GM21576 (cell line): ENCODE data around the gene TBRG4.
"Not testable (repeated sequence)": the region's sequence is repeated elsewhere in the genome, so short reads cannot be mapped to it uniquely, and the experiment has no call there.

Source experiments
- ATAC-seq: cut with Tn5 transposase; IDR thresholded peaks from one replicate; pipeline ENCODE4 v1.9.1; 2021; ENCODE audit warnings: mild to moderate bottlenecking, moderate library complexity; ENCODE audit not compliant: unreplicated experiment

TBRG4 gene

DNA sequence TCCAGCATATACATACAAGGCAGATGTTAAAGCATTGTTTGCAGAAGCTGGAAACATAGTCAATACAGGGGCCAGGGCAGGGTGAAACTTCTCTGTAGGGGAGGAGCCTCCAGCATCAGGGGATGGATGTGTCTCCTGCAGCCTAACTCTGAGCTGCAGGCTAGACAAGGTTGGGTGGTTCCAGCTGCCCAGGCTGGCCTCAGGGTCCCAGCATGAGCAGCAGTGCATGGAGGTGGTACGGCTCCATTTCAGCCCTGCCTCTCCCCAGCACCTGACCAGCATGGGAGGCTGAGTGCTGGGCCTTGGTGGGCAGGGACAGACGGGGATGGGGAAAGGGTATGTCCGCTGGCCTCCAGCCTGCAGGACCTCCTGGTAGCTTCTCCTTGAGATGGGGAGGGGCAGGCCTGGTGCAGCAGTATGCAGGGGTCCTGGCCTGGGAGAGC is 7.4 kb upstream of the TBRG4 start:
- ATAC-seq: no peak

DNA sequence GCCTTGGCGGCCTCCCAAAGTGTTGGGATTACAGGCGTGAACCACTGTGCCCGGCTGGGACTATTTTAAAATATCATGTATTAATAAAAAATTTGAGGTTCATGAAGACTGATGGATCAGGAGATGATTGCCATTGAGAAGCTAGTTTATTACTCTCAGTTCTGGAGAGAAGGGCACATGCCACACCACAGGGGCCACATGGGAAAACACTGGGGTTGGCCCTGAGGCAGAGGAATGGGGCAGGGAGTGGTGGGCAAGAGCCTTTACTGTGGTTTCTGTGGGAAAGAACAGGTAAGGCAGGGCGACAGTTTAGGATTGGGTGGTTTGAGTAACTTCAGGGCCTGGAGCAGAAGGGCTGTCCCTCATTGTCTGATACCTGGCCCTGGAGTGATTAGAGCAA is 6.8 kb upstream of the TBRG4 start:
- ATAC-seq: no peak

DNA sequence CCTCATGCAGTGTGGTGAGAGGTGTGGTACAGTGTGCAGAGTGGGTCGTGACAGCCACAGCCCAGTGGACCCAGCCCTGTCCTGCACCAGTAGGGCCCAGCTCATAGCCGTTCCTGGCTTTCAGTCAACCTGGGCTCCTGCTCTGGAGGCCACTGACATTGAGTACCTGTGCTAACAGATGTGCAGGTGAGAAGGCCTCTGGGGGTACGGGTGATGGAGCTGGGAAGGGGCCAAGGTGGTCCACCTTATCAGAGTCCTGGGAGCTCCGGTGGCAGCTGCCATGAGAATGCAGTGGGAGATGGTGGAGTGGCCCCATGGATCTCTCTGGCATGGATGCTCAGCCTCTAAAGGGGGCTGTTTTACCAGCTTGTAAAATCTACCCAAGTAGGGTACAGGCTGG is 6.1 kb upstream of the TBRG4 start:
- ATAC-seq: no peak

DNA sequence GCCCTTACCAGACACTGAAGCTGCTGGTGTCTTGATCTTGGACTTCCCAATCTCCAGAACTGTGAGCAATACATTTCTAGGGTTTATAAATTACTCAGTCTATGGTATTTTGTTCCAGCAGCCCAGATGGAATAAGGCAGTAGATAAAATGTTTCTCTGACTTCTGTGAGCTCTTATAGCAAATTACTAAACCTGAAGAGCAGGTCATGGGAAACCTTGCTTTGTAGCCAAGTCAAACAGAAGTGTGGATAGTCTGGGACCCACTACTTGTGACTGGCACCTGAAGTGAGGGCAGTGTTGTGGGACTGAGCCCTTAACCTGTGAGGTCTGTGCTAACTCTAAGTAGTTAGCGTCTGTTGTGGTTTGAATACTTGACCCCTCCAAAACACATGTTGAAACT is 4.6 kb upstream of the TBRG4 start:
- no peak for ATAC-seq

DNA sequence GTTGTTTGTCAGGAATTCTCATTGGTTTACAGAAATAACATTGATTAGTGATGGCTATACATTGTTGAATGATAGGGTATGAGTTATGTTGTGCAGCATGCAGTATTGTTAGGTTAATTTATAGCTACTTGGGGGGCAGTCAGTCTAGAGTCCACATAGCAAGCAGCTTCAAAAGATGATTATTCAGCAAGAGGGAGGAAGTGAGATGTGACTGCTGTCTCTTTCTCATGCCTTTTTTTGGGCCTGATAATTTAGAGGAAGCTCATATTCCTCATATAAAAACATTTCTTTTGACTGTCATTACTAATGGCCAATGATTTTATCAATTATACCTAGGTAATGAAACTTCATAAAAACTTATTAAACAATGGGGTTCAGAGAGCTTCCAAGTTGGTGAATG is 3.4 kb upstream of the TBRG4 start:
- ATAC-seq: no peak

DNA sequence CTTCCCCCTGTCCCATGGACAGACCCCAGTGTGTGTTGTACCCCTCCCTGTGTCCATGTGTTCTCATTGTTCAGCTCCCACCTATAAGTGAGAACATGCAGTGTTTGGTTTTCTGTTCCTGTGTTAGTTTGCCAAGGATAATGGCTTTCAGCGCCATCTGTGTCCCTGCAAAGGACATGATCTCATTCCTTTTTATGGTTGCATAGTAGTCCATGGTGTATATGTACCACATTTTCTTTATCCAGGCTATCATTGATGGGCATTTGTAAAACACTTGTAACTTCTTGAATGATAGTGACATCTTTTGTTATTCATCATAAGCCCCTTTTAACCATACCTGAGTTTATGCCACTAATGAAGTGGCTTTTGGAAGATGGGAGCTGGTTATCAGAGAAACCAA is 2.8 kb upstream of the TBRG4 start:
- ATAC-seq: not testable (repeated sequence)

DNA sequence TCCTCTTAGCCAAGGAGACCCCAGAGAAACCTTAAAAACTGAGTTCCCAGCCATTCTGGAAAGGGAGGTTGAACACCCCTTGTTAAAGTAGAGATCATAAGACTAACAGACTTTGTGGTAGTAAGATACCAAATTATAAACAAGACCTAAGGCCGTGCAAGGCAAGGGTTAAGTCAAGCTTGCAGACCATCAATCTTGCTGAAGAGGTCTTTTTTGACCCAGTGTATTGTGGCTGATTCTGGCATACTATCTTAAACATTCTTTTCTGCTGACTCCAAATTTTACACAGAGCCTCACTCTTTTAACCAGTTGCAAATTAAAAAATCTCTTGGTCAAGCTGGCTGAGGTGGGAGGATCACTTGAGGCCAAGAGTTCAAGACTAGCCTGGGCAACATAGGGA is 1.2 kb upstream of the TBRG4 start:
- no peak for ATAC-seq

DNA sequence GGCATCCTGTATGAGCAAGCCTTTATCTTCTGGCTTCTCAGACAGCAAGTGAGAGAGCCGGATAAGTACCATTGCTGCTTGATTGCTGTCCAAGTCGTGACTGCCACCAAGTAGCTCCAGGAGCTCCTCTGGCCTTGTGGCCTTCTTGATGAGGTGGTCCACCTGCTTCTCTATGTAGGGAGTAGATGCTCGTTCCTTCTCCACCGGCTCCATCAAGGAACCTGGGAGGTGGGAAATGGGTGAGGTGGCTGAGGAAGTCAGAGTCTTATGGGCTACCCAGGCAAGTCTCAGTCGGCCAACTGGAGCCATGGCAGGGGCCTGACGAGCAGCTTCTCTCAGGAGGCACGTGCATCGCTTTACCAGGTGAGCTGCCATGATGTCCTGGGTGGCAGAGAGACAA is 2.6 kb downstream of the TBRG4 start:
- ATAC-seq: no peak

DNA sequence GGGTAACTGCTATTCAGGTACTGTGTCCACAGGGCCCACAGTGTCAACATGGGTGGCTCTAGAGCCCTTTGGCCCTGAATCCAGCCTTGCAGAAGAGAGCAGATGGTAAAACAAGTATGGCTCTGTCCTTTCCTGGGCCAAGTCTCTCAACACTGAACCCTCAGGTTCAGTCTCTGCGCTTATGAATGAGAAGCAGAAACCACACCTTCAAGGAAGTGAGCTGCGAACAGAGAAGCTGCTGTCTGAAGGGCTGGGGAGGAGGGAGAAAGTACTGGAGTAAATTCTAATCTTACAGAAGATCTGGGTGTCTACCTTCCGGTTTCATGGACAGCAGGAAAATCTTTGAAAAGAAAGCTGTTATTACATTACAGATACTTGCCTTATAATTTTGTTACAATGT is 4.1 kb downstream of the TBRG4 start:
- ATAC-seq: no peak

DNA sequence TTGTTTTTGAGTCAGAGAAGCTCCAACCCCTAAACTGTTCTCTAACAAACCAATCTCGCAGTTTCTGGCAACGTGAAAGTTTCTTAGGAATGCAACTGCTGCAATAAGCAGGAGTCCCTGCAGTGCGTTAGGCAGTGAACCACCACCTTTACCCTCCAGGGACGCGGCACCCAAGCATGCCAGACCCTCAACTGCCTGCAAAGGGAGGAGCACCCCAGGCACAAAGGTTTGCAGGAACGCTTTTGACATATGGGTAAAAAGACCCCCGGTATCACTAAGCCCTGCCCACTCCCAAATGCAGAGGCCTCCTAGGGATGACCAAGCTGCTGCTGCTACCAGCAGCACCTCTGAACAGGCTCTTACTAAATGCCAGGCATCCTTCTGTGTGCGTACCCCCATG is 4.7 kb downstream of the TBRG4 start:
- no peak for ATAC-seq

DNA sequence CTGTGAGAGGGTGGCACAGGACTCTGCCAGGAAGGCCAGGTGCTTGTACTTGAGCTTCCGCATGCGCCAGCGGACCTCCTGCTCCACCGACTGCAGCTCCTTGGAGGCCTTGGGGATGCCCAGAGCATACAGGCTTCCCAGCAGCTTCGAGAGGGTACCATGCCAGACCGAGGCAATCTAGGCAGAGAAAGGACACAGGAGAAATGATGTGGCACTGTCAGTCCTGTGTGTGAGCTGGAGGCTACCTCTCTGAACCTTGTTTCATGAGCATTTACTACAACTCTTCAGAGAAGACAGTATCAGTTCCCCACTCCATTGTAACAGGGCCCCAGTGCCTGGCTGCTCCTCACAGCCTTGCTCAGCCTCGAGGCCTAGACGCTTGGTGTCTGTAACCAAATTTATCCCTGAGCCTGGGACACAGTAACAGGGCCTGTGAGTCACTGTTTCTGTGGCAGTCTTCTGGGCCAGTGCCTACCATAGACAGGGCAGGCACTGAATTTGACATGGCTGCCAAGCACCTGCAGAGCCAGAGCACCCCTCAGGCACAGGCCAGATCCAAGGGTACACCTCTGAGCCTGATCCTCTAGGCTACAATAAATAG is 5.8 kb downstream of the TBRG4 start:
- ATAC-seq: no peak

DNA sequence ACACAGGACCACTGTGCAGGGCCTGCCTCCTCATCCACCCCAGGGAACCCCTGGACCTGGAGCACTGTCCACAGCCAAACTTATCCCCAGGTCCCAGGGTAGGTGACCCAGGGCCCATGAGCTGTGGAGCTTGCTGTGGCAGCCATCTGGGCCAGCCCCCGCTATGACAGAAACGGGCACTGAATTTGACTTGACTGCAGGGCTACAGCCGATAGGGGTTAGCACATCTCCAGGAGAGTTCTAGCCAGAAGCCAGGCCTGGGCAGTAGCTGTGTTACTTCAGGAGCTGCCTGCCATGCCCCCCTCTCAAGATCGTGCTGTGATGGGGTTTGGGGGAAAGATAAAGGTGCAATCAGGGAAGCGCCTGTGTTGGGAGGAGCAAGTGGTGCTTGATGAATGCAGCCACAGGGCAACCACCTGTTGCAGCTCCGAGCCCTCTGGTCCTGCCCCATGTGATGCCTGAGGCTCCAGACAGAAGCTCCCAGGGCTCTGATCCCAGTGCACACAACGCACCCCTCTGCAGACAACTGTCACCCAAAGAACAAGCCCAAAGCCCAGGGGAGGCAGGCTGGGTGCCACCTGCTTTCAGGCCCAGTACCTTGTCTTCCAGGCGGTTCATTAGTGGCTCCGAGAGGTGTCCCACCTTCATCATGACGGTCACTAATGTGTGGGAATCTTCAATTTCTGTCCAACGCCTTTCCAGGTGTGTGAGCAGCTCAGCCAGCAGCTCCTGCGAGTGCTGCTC is 6.5 kb downstream of the TBRG4 start:
- no peak for ATAC-seq

DNA sequence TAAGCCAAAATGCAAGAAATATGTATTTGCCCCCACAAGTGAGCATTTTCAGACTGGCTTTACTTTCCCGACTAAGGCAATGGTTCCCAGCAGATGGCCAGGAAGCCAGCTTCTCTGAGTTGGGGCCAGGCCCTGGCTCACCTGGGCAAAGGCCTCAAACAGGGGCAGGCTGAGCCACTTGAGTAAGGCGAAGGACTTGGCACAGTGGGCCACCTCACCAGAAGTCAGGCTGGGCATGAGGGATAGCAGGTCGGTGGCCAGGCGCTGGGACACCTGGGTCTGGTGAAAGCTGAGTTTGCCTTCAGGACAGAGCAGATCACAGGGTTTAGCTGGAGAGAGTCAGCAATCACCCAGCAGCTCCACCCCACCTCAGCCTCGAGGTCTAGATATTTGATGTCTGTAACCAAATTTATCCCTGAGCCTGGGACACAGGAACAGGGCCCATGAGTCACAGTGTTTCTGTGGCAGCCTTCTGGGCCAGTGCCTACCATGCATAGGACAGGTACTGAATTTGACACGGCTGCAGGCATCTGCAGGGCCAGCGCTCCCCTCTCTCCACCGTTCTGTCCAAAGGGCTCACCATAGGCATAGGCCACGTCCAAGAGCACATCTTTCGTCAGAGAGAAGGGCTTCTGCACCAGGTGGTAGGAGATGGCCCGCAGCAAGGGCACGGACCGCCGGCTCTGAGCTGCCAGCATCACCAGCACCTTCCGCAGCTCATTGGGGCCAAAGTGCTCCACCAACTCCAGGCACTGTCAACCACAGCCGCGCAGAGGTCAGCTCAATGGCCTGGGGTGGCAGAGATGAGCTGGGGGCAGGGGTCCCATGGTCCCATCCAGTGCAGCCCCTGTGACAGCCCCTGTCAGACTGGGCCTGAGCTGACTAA is 7.3 kb downstream of the TBRG4 start:
- no peak for ATAC-seq

DNA sequence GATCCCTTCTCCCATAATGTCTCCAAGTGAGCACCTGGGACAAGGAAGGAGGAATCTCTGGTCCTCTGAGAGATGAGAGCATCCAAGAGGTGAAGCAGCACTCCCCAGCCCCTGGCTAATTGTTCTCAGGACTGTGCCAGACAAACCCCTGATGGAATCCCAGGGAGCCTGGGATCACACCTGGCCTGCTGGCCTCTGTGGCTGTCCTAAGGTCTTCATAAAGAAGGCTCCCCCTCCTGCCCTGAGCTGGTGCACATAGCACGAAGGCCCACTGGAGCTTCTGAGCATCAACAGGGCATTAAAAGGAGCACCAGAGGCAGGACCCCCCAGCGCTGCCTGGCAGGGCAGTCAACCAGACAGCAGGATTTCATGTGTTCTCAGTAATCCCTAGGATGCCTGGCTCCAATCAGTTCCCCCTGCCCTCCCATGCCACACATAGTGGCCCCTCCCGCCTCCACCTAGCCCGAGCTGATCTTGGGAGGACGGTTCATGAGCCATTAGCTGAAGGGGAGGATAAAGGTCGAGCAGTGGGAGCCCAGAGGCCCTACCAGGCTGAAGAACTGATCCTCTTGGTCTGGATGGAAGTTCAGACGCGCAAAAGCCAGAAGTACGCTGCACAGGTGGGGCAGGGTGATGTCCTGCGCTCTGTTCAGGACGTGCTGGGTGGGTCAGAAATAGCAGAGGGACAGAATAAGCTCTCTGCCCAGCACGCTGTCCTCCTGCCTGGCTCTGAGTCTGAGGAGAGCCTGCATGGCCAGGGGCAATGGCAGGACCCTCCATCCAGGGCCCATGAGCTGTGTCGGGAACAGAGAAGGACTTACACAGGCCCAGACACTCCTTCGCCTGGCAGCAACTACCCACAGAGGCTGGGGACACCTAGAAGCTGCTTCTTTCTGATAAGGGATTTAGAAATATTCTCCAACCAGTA is 8.4 kb downstream of the TBRG4 start:
- no peak for ATAC-seq

DNA sequence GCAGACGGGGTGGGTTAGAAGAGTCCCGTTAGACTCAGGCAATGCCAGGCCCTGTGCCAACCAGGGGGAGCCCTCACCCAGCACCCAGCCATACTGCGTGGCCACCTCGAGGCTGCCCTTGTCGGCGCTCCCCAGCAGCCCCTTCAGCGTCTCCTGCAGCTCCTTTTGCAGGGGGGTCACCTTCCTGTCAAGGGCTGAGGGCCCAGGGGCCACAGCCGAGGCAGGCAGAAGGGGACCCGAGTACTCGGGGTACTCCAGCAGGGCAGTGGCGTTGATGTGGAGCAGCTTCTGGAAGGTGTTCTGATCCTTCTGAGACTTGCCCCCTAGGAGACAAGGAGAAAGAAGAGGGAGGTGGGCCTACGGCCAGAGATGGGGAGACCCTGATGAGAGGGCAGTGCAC is 9.7 kb downstream of the TBRG4 start:
- ATAC-seq: no peak

DNA sequence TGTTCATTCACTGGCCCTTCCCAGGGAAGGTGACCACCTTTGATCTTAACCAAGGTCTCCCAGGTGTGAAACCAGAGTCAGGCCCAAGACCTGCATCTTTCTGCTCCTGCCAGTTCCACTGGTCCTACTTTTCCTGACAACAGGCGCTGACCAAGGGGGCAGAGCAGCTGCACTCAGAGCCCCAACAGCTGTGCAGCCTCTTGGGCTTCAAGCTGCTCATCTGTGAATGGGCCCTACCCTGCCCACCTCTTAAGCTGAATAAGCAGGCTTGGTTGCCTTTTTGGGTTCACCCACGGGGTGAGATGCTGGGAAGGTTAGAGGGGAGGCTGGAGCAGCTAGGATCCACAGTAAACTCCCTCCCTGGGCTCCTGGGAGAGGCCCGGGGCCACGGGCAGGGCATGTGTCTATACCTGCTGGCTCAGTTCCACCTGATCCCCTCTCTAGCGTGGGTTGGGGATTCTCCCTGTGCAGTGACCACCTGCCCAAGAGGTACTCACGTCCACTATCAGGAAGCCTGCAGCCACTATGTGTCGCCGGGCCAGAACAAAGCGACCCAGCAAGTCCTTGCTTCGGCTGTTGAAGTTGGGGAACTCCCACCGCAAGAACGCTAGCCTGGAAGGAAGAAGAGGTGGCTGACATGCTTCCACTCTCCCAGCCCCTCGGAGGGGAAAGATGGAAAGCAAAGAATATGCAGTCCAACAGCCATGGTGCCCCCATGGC is 10.6 kb downstream of the TBRG4 start:
- no peak for ATAC-seq

DNA sequence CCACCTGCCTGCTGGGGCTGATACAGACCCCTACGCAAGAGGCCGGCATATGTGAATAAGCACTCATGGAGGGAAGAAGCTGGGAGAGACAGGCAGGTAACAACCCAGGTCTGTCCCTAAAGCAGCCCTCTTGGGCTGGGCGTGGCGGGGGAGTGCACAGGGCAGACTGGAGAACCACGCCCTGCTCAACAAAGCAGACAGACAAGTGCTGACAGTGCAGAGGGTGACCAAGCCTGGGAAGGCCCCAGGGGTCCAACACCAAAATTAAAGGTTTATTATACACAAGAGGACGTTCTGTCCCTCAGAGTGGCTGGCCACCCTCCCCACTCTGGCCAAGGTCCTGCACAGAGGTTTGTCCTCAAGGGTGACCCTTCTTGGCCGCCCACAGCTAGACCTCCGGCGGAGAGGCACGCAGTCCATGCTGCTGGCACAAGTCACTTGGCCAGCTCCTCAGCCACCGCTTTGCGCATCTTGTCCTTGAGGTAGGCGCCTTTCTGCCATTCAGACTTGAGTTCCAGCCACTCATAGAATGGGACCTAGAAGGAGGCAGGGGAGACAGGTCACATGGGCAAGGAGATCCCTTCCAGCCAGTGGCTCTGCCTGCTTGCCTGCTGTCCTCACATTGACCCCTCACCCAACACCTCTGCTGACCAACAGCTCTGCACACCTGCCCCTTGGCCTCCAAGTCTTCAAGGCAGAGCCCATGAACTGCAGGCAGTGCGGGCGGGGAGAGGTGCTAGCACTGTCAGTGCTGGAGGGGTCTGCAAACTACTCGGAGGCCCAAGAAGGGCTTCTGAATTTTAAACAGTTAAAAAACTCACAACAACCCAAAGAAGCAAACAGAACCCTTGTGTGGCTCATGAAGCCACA is 11.4 kb downstream of the TBRG4 start:
- ATAC-seq: no peak

DNA sequence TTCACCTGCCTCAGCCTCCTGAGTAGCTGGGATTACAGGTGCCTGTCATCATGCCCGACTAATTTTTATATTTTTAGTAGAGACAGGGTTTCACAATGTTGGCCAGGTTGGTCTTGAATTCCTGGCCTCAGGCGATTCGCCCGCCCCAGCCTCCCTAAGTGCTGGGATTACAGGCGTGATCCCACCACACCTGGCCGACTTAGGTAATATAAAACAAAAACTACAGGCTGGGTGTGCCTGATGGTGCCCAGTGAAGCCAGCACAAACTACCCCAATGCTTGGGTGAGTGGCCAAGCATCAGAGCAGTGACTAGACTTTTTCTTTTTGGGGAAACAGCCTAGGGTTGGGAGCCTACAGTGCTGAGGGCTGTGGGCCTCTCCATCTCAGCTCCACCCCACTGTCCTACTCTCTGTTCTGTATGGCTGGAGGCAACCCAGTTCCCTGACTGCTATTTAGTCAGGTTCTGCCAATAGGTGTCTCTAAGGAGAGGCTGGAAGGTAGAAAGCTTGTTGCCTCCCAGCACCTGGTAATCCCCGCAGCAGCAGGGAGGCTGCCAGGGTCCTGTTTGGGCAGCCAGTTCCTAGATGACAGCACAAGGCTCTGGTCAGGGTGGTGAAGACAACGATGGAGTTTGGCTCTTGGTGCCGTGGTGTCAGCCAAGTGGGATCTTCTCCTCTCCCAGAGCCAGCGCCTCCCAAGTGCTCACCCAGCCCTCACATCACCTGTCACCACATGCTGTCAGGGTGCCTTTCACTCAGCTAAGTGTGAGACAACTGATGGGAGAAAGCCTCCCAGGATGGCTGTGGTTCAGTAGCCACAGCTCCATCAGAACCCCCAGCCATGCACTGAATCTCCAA is 12.3 kb downstream of the TBRG4 start:
- no peak for ATAC-seq

DNA sequence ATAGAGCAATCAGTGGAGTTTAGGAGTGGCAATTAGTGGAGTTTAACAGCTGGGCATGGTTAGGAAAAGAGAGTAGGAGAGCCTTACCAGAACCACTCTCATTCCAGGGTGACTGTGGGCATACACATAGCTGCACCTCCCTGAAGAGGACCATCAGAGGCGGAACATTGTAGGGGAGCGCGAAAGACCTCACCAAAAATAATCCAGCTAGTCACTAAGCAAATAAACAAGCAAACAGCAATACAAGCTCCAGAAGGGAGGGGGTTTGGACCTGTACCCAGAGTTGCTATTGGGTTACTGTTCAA is 18.6 kb downstream of the TBRG4 start:
- no peak for ATAC-seq
